Measurements from ENCODE around the gene HIP1.
"Not testable (repeated sequence)": the region's sequence is repeated elsewhere in the genome, so short reads cannot be mapped to it uniquely, and the experiment has no call there.

Gene HIP1

GRCh38 chr7:75687246-75688088, 51.3 kb downstream of the HIP1 start:
- no peak overlapping the region for H3K4me3 ChIP-seq (ENCODE audit: low read depth, low read length)

DNA sequence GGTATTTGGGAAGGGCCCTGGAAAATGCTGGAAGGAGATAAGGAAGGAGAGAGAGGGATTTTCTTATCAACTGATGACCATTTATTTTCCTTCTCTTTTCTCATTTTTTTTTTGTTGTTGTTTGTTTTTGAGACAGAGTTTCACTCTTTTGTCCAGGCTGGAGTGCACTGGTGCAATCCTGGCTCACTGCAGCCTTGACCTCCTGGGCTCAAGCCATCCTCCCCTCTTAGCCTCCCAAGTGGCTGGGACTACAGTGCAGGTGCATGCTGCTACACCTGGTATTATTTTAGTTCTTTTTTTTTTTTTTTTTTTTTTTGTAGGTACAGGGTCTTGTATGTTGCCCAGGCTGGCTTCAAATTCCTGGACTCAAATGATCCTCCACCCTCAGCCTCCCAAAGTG, 52.2 kb downstream of the HIP1 start:
- no peak overlapping the region for H3K4me3 ChIP-seq (ENCODE audit: low read depth, low read length)

GRCh38 chr7:75682052-75682451, 56.7 kb downstream of the HIP1 start:
- not testable (repeated sequence) for H3K4me3 ChIP-seq (ENCODE audit: low read depth, low read length)

DNA sequence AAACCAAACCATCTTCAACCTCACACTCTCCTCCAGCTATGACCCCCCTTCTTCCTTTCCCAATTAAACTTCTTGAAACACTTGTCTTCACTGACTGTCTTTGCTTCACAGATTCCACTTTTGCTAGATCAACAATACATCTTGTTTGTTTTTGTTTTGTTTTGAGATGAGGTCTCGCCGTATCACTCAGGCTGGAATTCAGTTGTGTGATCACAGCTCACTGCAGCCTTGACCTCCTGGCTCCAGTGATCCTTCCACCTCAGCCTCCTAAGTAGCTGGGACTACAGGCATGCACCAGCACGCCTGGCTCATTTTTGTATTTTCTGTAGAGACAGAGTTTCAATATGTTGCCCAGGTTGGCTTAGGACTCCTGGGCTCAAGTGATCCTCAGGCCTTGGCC, 59.7 kb downstream of the HIP1 start:
- no peak overlapping the region for H3K4me3 ChIP-seq (ENCODE audit: low read depth, low read length)

GRCh38 chr7:75669579-75669978, 69.2 kb downstream of the HIP1 start:
- H3K4me3 ChIP-seq (ENCODE audit: low read depth, low read length): no peak overlapping the region

DNA sequence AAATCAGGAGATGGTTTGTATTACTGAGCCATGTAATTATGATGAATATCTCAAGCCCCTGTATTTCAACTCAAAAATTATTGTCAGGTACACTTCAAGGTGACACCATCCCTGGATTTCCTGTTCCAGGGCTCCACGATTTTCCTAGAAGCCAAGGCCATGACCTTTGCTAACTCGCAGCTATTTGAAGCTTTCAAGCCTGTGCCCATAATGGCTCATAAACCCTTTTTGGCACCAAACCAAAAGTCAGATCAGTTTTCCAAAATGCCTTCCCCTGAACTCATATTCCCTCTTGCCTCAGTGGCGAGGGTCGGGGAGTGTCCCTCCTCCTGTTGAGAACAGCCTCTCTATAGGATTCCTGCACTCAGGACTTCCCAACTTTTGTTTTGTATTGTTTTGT, 70.8 kb downstream of the HIP1 start:
- no peak overlapping the region for H3K4me3 ChIP-seq (ENCODE audit: low read depth, low read length)

GRCh38 chr7:75663302-75663907, 75.3 kb downstream of the HIP1 start:
- no peak overlapping the region for H3K4me3 ChIP-seq (ENCODE audit: low read depth, low read length)

GRCh38 chr7:75662579-75663301, 76.0 kb downstream of the HIP1 start:
- H3K4me3 ChIP-seq (ENCODE audit: low read depth, low read length): no peak overlapping the region

DNA sequence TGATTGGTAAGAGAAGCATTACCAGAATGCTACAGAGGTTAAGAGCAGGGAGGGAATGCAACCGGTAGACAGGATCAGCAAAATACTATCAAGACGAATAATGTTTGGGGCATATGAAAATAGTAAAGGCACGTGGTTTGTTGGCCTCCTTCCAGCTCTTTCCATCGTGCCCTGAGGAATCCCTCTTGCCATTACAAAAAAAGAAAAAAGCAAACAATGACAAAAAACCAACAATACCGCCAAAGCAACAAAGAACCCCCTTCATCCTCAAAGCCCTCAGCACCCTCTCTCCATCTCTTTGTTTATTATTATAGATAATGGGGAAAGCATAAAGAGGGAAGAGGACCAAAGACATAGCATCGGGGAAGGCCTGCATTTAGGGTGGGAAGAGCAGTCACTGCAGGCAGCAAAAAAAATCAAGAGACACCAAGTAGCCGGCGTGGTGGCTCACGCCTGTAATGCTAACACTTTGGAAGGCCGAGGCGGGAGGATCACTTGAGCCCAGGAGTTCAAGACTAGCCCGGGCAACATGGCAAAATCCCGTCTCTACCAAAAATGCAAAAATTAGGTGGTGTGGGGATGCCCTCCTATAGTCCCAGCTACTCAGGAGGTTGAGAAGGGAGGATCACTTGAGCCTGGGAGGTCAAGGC, 78.0 kb downstream of the HIP1 start:
- no peak overlapping the region for H3K4me3 ChIP-seq (ENCODE audit: low read depth, low read length)

- no peak overlapping the region for H3K4me3 ChIP-seq (ENCODE audit: low read depth, low read length)
These were observed 79.9 kb downstream of the HIP1 start for GRCh38 chr7:75658802-75659201.

DNA sequence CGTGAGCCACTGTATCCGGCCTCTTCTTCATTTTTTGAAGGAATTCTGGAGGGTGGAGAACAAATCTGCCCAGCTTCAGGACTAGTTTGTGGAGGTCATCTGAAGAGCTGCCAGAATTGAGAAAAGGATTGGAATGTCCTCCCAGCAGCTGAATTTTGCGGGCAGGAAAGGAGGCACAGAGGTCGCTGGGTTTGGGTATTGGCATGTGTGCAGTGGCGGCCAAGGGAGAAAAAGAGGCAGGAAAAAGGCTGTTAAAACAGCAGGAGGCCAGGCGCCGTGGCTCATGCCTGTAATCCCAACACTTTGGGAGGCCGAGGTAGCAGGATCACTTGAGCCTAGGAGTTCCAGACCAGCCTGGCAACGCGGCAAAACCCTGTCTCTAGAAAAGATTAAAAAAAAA, 80.4 kb downstream of the HIP1 start:
- no peak overlapping the region for H3K4me3 ChIP-seq (ENCODE audit: low read depth, low read length)

DNA sequence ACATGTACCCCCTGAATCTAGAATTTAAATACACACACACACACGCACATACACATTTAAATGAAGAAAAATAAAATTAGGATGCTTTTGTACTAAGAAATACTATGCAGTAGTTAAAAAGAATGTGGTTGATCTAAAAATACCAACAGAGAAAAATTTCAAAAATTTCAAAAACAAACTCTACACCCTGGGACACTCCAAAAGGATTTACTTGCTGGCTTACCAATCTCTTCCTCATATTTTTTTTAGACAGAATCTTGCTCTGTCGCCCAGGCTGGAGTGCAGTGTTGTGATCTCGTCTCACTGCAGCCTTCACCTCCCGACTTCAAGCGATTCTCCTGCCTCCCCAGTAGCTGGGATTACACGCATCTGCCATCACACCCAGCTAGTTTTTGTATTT, 80.9 kb downstream of the HIP1 start:
- no peak overlapping the region for H3K4me3 ChIP-seq (ENCODE audit: low read depth, low read length)

- H3K4me3 ChIP-seq (ENCODE audit: low read depth, low read length): no peak overlapping the region
These were observed 82.0 kb downstream of the HIP1 start for GRCh38 chr7:75656740-75657139.

- H3K4me3 ChIP-seq (ENCODE audit: low read depth, low read length): no peak overlapping the region
These were observed 83.2 kb downstream of the HIP1 start for GRCh38 chr7:75655536-75655935.

DNA sequence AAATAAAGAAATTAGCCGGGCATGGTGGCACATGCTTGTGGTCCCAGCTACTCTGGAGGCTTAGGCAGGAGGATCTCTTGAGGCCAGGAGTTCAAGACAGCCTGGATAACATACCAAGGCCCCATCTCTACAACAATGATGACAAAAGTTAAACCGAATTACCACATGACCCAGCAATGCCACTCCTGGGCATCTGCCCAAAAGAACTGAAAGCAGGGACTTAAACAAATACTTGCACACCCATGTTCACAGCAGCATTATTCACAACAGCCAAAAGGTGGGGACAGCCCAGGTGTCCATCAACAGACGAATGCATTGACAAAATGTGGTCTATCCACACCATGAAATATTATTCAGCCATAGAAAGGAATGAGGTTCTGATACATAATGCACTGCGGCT, 83.9 kb downstream of the HIP1 start:
- no peak overlapping the region for H3K4me3 ChIP-seq (ENCODE audit: low read depth, low read length)

- H3K4me3 ChIP-seq (ENCODE audit: low read depth, low read length): no peak overlapping the region
These were observed 85.1 kb downstream of the HIP1 start for GRCh38 chr7:75653651-75654050.

GRCh38 chr7:75652788-75653187, 86.0 kb downstream of the HIP1 start:
- no peak overlapping the region for H3K4me3 ChIP-seq (ENCODE audit: low read depth, low read length)

DNA sequence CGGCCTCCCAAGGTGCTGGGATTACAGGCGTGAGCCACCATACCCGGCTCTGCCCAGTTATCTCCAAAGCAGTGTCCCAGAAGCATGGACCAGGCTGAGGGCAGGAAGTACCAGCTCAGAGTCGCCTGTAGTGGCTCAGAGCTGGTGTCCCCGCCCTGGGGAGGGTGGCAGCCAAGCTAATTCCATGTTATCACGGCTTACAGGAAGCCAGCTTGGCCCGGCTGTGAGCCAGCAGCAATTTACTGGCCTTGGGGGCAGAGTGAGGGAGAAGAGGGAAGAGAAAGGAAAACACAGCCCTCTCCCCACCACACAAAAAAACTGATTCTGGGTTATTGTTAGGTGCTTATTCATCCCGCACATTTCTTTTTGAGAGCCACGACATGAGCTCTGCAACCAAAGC, 88.1 kb downstream of the HIP1 start:
- no peak overlapping the region for H3K4me3 ChIP-seq (ENCODE audit: low read depth, low read length)

- H3K4me3 ChIP-seq (ENCODE audit: low read depth, low read length): no peak overlapping the region
These were observed 88.7 kb downstream of the HIP1 start for GRCh38 chr7:75650062-75650461.

GRCh38 chr7:75649462-75649861, 89.3 kb downstream of the HIP1 start:
- H3K4me3 ChIP-seq (ENCODE audit: low read depth, low read length): no peak overlapping the region

- H3K4me3 ChIP-seq (ENCODE audit: low read depth, low read length): no peak overlapping the region
These were observed 90.9 kb downstream of the HIP1 start for GRCh38 chr7:75647709-75648438.

Measured in iPS-11a (cell line).